DOHH2 (cell line): ENCODE results near the gene MEF2B.
A peak's percentile ranks its signal among the peaks of the same experiment; 100 is the strongest.

Experiments
- H3F3A ChIP-seq: fragments of 200-600 bp; sonication (generic), shearing (Covaris generic); 2 replicates; pipeline ENCODE4 v1.6.0; 2016; ENCODE audit warnings: antibody characterized with exemption, mild to moderate bottlenecking; ENCODE audit not compliant: control insufficient read depth, insufficient read depth
- H3K27ac ChIP-seq: fragments of 200-600 bp; sonication (generic); 2 replicates; pipeline ENCODE4 v1.5.1; 2014; ENCODE audit warnings: low read depth, mild to moderate bottlenecking, low read length, moderate library complexity
- H3K27me3 ChIP-seq: fragments of 200-600 bp; sonication (generic); 2 replicates; pipeline ENCODE4 v1.6.1; 2014; ENCODE audit warnings: mild to moderate bottlenecking, low read length, mixed read lengths; ENCODE audit not compliant: control insufficient read depth
- H3K36me3 ChIP-seq: fragments of 200-600 bp; sonication (generic); 2 replicates; pipeline ENCODE4 v1.6.1; 2014; ENCODE audit warnings: mild to moderate bottlenecking, low read length, moderate library complexity, mixed read lengths; ENCODE audit not compliant: control insufficient read depth
- H3K4me1 ChIP-seq: fragments of 200-600 bp; sonication (generic); 2 replicates; pipeline ENCODE4 v1.6.1; 2014; ENCODE audit warnings: mild to moderate bottlenecking, low read length, mixed read lengths; ENCODE audit not compliant: control insufficient read depth
- H3K4me2 ChIP-seq: fragments of 200-600 bp; sonication (generic); 2 replicates; pipeline ENCODE4 v1.6.0; 2014; ENCODE audit warnings: mild to moderate bottlenecking, low read length, moderate library complexity
- H3K4me3 ChIP-seq: fragments of 200-600 bp; sonication (generic); 2 replicates; pipeline ENCODE4 v1.5.1; 2014; ENCODE audit warnings: mild to moderate bottlenecking, low read length, mixed read lengths
- H3K79me2 ChIP-seq: fragments of 200-600 bp; sonication (generic); 2 replicates; pipeline ENCODE4 v1.6.1; 2014; ENCODE audit warnings: mild to moderate bottlenecking, low read length, mixed read lengths; ENCODE audit not compliant: control insufficient read depth
- H3K9me2 ChIP-seq: fragments of 200-600 bp; sonication (generic); replicated peaks from 2 replicates; pipeline ENCODE4 v1.6.1; 2014; ENCODE audit warnings: mild to moderate bottlenecking, low read length, mixed read lengths; ENCODE audit not compliant: control insufficient read depth
- H3K9me3 ChIP-seq: fragments of 200-600 bp; sonication (generic); 2 replicates; pipeline ENCODE4 v1.6.1; 2014; ENCODE audit warnings: antibody characterized with exemption, low read length, mixed read lengths; ENCODE audit not compliant: control insufficient read depth, insufficient read depth
- H4K20me1 ChIP-seq: fragments of 200-600 bp; sonication (generic); 2 replicates; pipeline ENCODE4 v1.6.0; 2014; ENCODE audit warnings: low read depth, mild to moderate bottlenecking, antibody characterized with exemption, low read length, moderate library complexity; ENCODE audit not compliant: control insufficient read depth, insufficient read depth
- EZH2phosphoT487 ChIP-seq: fragments of 200-600 bp; sonication (generic); IDR thresholded peaks from 2 replicates; pipeline ENCODE4 v1.6.1; 2017; ENCODE audit warnings: borderline replicate concordance, mild to moderate bottlenecking, antibody characterized with exemption, low read length, moderate library complexity, mixed read lengths
- TF ChIP-seq, protein P1 (sequence below): fragments of 200-600 bp; sonication (generic); IDR thresholded peaks from one replicate; pipeline ENCODE4 v1.5.1; 2014; ENCODE audit warnings: antibody characterized with exemption, mild to moderate bottlenecking, low read depth, low read length; ENCODE audit not compliant: poor library complexity, severe bottlenecking

The MEF2B gene

DNA sequence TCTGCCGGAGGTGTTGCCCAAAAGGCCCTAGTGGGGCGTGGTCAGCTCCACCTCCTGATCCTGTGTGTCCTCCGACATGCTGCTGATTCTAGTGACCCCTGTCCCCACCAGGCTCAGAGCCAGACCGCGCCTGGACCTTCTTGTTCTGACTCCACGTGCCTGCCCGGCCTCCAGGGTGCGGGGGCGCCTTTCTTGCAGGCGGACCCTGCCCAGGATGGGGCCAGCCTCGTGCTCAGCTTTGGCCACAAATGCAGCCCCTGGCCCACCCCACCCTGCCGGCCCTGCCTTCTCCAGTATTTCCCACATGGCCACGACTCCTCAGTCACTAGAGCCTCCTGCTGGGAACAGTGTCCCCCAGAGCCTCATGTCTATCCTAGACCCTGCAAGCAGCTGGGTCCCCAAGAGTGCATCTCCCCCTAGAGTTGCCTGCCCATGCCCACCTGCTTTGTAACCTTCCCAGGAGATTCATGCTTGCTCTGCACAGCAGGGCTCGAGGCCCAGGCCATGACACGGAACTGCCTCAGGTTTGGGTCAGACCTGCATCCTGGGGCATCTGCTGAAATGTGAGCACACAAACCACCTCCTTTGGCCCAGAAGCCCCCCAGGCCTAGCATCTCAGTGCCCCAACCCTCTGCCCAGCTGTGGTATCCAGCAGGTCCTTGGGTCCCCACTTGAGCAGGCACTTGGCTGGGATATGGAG is 58.8 kb downstream of the MEF2B start:
- TF ChIP-seq, protein P1, sequence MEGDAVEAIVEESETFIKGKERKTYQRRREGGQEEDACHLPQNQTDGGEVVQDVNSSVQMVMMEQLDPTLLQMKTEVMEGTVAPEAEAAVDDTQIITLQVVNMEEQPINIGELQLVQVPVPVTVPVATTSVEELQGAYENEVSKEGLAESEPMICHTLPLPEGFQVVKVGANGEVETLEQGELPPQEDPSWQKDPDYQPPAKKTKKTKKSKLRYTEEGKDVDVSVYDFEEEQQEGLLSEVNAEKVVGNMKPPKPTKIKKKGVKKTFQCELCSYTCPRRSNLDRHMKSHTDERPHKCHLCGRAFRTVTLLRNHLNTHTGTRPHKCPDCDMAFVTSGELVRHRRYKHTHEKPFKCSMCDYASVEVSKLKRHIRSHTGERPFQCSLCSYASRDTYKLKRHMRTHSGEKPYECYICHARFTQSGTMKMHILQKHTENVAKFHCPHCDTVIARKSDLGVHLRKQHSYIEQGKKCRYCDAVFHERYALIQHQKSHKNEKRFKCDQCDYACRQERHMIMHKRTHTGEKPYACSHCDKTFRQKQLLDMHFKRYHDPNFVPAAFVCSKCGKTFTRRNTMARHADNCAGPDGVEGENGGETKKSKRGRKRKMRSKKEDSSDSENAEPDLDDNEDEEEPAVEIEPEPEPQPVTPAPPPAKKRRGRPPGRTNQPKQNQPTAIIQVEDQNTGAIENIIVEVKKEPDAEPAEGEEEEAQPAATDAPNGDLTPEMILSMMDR = no peak
- no peak for TF ChIP-seq EZH2phosphoT487
- Histone ChIP-seq H4K20me1 (no peaks in the 10 kb centered on the region), H3K4me3 (no peak overlapping the region), H3K79me2 (no peaks in the 10 kb centered on the region), H3K4me1 (no peaks in the 10 kb centered on the region), H3K9me2 (no peaks in the 10 kb centered on the region), H3K27me3 (no peaks in the 10 kb centered on the region), H3K27ac (no peak overlapping the region), H3F3A (no peaks in the 10 kb centered on the region), H3K9me3 (no peaks in the 10 kb centered on the region), H3K36me3 (no peaks in the 10 kb centered on the region), H3K4me2 (no peak overlapping the region)

GRCh38 chr19:19110410-19111135 is 59.5 kb downstream of the MEF2B start:
- Histone ChIP-seq H3K27ac (no peak overlapping the region), H3F3A (no peaks in the 10 kb centered on the region), H3K4me1 (no peaks in the 10 kb centered on the region), H3K4me3 (no peak overlapping the region), H3K79me2 (no peaks in the 10 kb centered on the region), H3K36me3 (no peaks in the 10 kb centered on the region), H3K4me2 (no peak overlapping the region), H3K9me2 (no peaks in the 10 kb centered on the region), H4K20me1 (no peaks in the 10 kb centered on the region), H3K9me3 (no peaks in the 10 kb centered on the region), H3K27me3 (no peaks in the 10 kb centered on the region)
- TF ChIP-seq EZH2phosphoT487 = no peak
- TF ChIP-seq, protein P1 = peak; percentile 57

DNA sequence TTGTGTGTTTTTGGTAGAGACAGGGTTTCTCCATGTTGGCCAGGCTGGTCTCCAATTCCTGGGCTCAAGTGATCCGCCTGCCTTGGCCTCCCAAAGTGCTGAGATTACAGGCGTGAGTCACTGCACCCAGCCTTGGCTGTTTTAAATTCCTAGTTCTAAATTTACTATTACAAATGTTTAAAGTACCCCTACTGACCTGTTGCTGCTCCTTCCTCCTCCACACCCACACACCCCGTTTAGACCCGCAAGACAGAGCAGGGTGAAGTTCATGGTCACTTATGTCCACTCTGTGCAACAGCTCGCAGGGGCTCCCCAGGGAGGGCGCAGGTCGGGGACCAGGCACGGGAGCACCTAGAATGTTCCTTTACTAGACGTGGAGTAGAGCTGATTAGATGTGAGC is 60.5 kb downstream of the MEF2B start:
- no peaks in the 10 kb centered on the region for H3K4me1 ChIP-seq
- H3K27me3 ChIP-seq = no peaks in the 10 kb centered on the region
- H3K79me2 ChIP-seq = no peaks in the 10 kb centered on the region
- H3K4me3 ChIP-seq = no peak overlapping the region
- H3K9me2 ChIP-seq = no peaks in the 10 kb centered on the region
- no peaks in the 10 kb centered on the region for H3F3A ChIP-seq
- H4K20me1 ChIP-seq = no peaks in the 10 kb centered on the region
- no peaks in the 10 kb centered on the region for H3K9me3 ChIP-seq
- no peak overlapping the region for H3K4me2 ChIP-seq
- H3K36me3 ChIP-seq = no peaks in the 10 kb centered on the region
- TF ChIP-seq EZH2phosphoT487 = no peak
- TF ChIP-seq, protein P1 = no peak
- no peak overlapping the region for H3K27ac ChIP-seq
